ENCODE results near the gene CCDC85A. TPM values are rescaled to one million over a fixed set of nuclear protein-coding genes. Genes with fewer than 3 reads are reported as not detected.

Gene CCDC85A
- total RNA-seq, 1 experiment from 2014 or later: 3.0 TPM

DNA sequence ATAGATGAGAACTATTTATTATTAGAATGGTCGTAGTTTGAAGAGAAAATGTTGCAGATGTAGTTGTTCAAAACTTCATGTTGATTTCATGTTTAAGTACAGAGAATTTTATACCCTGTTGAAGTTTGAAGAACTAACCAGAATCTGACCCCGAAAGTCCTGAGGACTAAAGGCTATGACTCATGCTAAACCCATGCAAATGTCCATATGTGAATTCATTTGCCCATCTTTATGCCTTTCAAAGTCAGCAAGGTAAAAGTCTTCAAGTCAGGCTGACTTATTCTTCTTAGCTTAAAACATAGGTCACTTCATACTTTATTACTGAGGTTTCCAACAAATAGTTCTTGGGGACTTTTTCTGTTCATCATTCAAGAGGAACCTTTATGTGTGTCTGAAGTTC lies 185.5 kb downstream of the CCDC85A start:
- Mint-ChIP-seq H3K36me3 (ENCODE audit: insufficient read depth, unreplicated experiment) (no peaks in the 10 kb centered on the region), H3K27me3 (ENCODE audit: unreplicated experiment) (no peaks in the 10 kb centered on the region), H3K27ac (ENCODE audit: unreplicated experiment) (no peak overlapping the region), H3K4me1 (ENCODE audit: low read depth, unreplicated experiment) (no peaks in the 10 kb centered on the region), H3K9me3 (ENCODE audit: low read depth, unreplicated experiment) (no peaks in the 10 kb centered on the region), H3K4me3 (ENCODE audit: low read depth, unreplicated experiment) (no peak overlapping the region)
- TF ChIP-seq, protein P1, sequence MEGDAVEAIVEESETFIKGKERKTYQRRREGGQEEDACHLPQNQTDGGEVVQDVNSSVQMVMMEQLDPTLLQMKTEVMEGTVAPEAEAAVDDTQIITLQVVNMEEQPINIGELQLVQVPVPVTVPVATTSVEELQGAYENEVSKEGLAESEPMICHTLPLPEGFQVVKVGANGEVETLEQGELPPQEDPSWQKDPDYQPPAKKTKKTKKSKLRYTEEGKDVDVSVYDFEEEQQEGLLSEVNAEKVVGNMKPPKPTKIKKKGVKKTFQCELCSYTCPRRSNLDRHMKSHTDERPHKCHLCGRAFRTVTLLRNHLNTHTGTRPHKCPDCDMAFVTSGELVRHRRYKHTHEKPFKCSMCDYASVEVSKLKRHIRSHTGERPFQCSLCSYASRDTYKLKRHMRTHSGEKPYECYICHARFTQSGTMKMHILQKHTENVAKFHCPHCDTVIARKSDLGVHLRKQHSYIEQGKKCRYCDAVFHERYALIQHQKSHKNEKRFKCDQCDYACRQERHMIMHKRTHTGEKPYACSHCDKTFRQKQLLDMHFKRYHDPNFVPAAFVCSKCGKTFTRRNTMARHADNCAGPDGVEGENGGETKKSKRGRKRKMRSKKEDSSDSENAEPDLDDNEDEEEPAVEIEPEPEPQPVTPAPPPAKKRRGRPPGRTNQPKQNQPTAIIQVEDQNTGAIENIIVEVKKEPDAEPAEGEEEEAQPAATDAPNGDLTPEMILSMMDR (IDR thresholded peaks at IDR 0.05; ENCODE audit: unreplicated experiment): no peak
- CTCF ChIA-PET: no interaction called here
- intact Hi-C loops (cut with micrococcal nuclease; ENCODE audit: unreplicated experiment): no loop called here
- no peak for DNase-seq
- BruUV-seq (replicated peaks): no TSS peak

DNA sequence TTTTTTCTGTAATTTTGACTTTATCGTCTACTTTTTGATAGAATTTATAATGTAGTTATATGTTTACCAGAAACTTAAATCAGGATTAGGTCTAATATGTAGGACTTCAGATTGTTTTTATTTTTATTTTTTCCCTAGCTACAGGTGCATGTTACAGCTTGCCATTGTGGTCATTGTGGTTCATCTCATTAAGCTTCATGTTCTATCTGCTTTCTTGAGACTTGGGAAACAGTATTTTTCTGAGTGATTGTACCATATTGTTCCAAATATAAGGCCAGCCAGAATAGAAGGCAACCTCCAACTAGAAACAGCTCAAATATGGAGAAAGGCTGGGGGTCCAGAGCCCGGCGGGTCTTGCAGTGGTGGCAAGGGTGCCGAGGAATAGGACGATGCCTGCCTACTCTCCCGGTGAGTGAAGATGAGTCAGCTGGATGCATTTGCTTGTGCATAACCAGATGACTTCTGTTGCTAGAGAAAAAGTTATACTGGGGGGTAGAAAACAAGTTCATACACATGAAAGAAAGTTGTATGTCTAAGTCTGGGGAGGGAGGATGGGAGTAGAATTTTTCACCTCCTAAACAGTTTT lies 188.4 kb downstream of the CCDC85A start:
- Mint-ChIP-seq H3K4me1 (ENCODE audit: low read depth, unreplicated experiment) (no peaks in the 10 kb centered on the region), H3K27me3 (ENCODE audit: unreplicated experiment) (no peaks in the 10 kb centered on the region), H3K4me3 (ENCODE audit: low read depth, unreplicated experiment) (no peak overlapping the region), H3K9me3 (ENCODE audit: low read depth, unreplicated experiment) (no peaks in the 10 kb centered on the region), H3K27ac (ENCODE audit: unreplicated experiment) (no peak overlapping the region), H3K36me3 (ENCODE audit: insufficient read depth, unreplicated experiment) (no peaks in the 10 kb centered on the region)
- intact Hi-C loops (cut with micrococcal nuclease; ENCODE audit: unreplicated experiment): no loop called here
- CTCF ChIA-PET: no interaction called here
- TF ChIP-seq, protein P1 (IDR thresholded peaks at IDR 0.05; ENCODE audit: unreplicated experiment): no peak
- no peak for DNase-seq
- BruUV-seq (replicated peaks): no TSS peak

DNA sequence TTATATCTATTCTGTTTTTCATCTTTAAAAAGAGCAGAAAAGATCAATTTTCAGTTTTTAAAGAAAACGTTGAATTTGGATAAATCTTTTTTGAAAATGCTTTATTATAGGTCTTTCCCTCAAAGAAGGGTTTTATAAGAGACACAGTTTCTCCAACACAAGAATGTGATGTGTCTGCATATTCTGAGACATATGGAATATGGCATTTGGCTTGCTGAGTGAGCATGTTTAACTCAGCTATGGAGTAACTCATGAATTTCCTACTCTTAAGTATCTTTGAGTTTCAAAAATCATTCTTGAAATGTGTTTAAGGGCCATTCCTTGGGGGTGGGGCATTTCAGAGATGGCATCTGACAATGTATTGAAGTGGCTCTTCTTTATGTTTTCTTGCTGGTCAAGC lies 191.5 kb downstream of the CCDC85A start:
- Mint-ChIP-seq H3K4me3 (ENCODE audit: low read depth, unreplicated experiment) (no peak overlapping the region), H3K27me3 (ENCODE audit: unreplicated experiment) (no peaks in the 10 kb centered on the region), H3K27ac (ENCODE audit: unreplicated experiment) (no peak overlapping the region), H3K9me3 (ENCODE audit: low read depth, unreplicated experiment) (no peaks in the 10 kb centered on the region), H3K4me1 (ENCODE audit: low read depth, unreplicated experiment) (no peaks in the 10 kb centered on the region), H3K36me3 (ENCODE audit: insufficient read depth, unreplicated experiment) (no peaks in the 10 kb centered on the region)
- no peak for DNase-seq
- intact Hi-C loops (cut with micrococcal nuclease; ENCODE audit: unreplicated experiment): no loop called here
- TF ChIP-seq, protein P1 (IDR thresholded peaks at IDR 0.05; ENCODE audit: unreplicated experiment): no peak
- CTCF ChIA-PET: no interaction called here
- no TSS peak for BruUV-seq (replicated peaks)

DNA sequence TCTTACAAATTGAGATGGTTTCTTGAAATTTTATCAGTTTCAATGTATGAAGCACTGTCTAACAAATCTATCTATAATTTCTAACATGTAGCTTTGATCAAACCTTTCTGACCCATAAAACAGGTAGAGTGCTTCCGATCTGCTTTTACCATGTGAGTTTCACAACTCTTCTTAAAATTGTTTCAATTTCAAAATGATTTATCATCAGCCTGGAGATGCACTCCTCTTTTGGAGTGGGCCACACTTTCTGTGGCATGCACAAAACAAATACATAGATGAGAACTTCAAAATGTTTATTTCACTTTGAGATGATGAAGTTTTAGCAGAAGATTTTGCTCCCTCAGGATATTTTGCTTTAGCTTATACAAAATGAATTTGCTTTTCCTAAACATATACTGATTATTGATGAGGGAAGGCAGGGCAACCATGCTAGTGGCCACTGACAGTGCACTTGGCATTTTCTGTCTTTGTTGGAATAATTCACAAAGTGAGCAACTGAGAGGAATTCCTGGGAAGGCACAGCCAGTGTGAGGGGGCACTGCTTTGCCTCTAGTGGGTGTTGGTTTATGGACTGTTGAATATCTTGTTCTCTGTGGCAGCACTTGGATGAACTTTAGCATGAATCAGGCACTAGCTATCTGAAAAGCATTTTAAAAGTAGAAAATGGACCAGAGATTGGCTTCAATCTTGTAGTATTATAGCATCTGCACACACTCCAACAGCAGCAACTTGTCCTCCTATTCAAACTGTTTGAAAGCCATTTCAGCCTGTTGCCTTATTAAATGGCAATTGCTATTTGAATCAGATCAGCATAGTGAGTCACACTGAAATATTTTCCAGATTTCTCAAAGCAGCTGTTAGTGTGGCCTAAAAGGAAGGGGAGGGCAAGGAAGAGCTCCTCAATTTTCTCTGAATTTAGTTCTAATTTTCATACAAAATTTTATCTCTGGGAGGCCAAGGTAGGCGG lies 193.2 kb downstream of the CCDC85A start:
- H3K27ac Mint-ChIP-seq (ENCODE audit: unreplicated experiment): no peak overlapping the region
- no peaks in the 10 kb centered on the region for H3K36me3 Mint-ChIP-seq (ENCODE audit: insufficient read depth, unreplicated experiment)
- no peak for DNase-seq
- H3K4me1 Mint-ChIP-seq (ENCODE audit: low read depth, unreplicated experiment): peaks cover under 1% of the 10 kb centered on the region
- no TSS peak for BruUV-seq (replicated peaks)
- no peaks in the 10 kb centered on the region for H3K9me3 Mint-ChIP-seq (ENCODE audit: low read depth, unreplicated experiment)
- H3K27me3 Mint-ChIP-seq (ENCODE audit: unreplicated experiment): no peaks in the 10 kb centered on the region
- CTCF ChIA-PET: no interaction called here
- H3K4me3 Mint-ChIP-seq (ENCODE audit: low read depth, unreplicated experiment): no peak overlapping the region
- intact Hi-C loops (cut with micrococcal nuclease; ENCODE audit: unreplicated experiment): no loop called here
- TF ChIP-seq, protein P1 (IDR thresholded peaks at IDR 0.05; ENCODE audit: unreplicated experiment): no peak
